ENCODE data around the gene NLN. TPM values are rescaled to one million over a fixed set of nuclear protein-coding genes. Genes with fewer than 3 reads are reported as not detected.
"Not testable (repeated sequence)": the region's sequence is repeated elsewhere in the genome, so short reads cannot be mapped to it uniquely, and the experiment has no call there.

NLN gene
- total RNA-seq, 1 donor: 3.3 TPM

- no peaks in the 10 kb centered on the region for H3K9me3 ChIP-seq (ENCODE audit: low read depth, low read length)
- no peaks in the 10 kb centered on the region for H3K27me3 ChIP-seq (ENCODE audit: insufficient read depth, low read length)
- H3K4me3 ChIP-seq (ENCODE audit: low read length): no peak overlapping the region
- no peaks in the 10 kb centered on the region for H3K4me1 ChIP-seq (ENCODE audit: insufficient read depth, low read length)
These were observed 145.7 kb downstream of the NLN start for GRCh38 chr5:65867542-65868195.

GRCh38 chr5:65868509-65868908 is 146.5 kb downstream of the NLN start:
- no peaks in the 10 kb centered on the region for H3K27me3 ChIP-seq (ENCODE audit: insufficient read depth, low read length)
- no peaks in the 10 kb centered on the region for H3K9me3 ChIP-seq (ENCODE audit: low read depth, low read length)
- H3K4me1 ChIP-seq (ENCODE audit: insufficient read depth, low read length): no peaks in the 10 kb centered on the region
- H3K4me3 ChIP-seq (ENCODE audit: low read length): no peak overlapping the region

GRCh38 chr5:65871182-65871581 is 149.2 kb downstream of the NLN start:
- Histone ChIP-seq H3K4me1 (ENCODE audit: insufficient read depth, low read length) (no peaks in the 10 kb centered on the region), H3K4me3 (ENCODE audit: low read length) (no peak overlapping the region), H3K27me3 (ENCODE audit: insufficient read depth, low read length) (no peaks in the 10 kb centered on the region), H3K9me3 (ENCODE audit: low read depth, low read length) (no peaks in the 10 kb centered on the region)

- not testable (repeated sequence) for H3K27me3 ChIP-seq (ENCODE audit: insufficient read depth, low read length); H3K9me3 ChIP-seq (ENCODE audit: low read depth, low read length); H3K4me1 ChIP-seq (ENCODE audit: insufficient read depth, low read length); H3K4me3 ChIP-seq (ENCODE audit: low read length)
These were observed 149.8 kb downstream of the NLN start for GRCh38 chr5:65871776-65872175.

- Histone ChIP-seq H3K27me3 (ENCODE audit: insufficient read depth, low read length) (no peaks in the 10 kb centered on the region), H3K4me3 (ENCODE audit: low read length) (no peak overlapping the region)
These were observed 151.3 kb downstream of the NLN start for GRCh38 chr5:65873181-65873750.

GRCh38 chr5:65874241-65874640 is 152.2 kb downstream of the NLN start:
- Histone ChIP-seq H3K4me1 (ENCODE audit: insufficient read depth, low read length) (no peaks in the 10 kb centered on the region), H3K9me3 (ENCODE audit: low read depth, low read length) (no peaks in the 10 kb centered on the region)

More at GRCh38 chr5:65873181-65873750, 151.3 kb downstream of the NLN start:
- H3K9me3 ChIP-seq (ENCODE audit: low read depth, low read length): no peaks in the 10 kb centered on the region
- H3K4me1 ChIP-seq (ENCODE audit: insufficient read depth, low read length): no peaks in the 10 kb centered on the region

GRCh38 chr5:65876496-65876895 is 154.5 kb downstream of the NLN start:
- H3K9me3 ChIP-seq (ENCODE audit: low read depth, low read length): no peaks in the 10 kb centered on the region
- no peaks in the 10 kb centered on the region for H3K4me1 ChIP-seq (ENCODE audit: insufficient read depth, low read length)
- no peak overlapping the region for H3K4me3 ChIP-seq (ENCODE audit: low read length)
- no peaks in the 10 kb centered on the region for H3K27me3 ChIP-seq (ENCODE audit: insufficient read depth, low read length)

More at GRCh38 chr5:65874241-65874640, 152.2 kb downstream of the NLN start:
- Histone ChIP-seq H3K4me3 (ENCODE audit: low read length) (no peak overlapping the region), H3K27me3 (ENCODE audit: insufficient read depth, low read length) (no peaks in the 10 kb centered on the region)

- Histone ChIP-seq H3K4me3 (ENCODE audit: low read length) (no peak overlapping the region), H3K4me1 (ENCODE audit: insufficient read depth, low read length) (no peaks in the 10 kb centered on the region), H3K9me3 (ENCODE audit: low read depth, low read length) (no peaks in the 10 kb centered on the region), H3K27me3 (ENCODE audit: insufficient read depth, low read length) (no peaks in the 10 kb centered on the region)
These were observed 155.0 kb downstream of the NLN start for GRCh38 chr5:65876970-65877369.

Other genes with a start within 250 kb of the NLN start
- 4.9 TPM for gene ADAMTS6, start 240.3 kb upstream of the NLN start, total RNA-seq
- 7.9 TPM for gene CENPK, start 159.0 kb upstream of the NLN start, total RNA-seq
- 184 TPM for gene PPWD1, start 158.9 kb upstream of the NLN start, total RNA-seq
- gene TRIM23, start 97.9 kb upstream of the NLN start, total RNA-seq: 57.2 TPM
- gene SHLD3, start 97.2 kb upstream of the NLN start, total RNA-seq: 35.8 TPM
- gene TRAPPC13, start 97.2 kb upstream of the NLN start, total RNA-seq: 20.8 TPM
- 68.0 TPM for gene SGTB, start 96 bp upstream of the NLN start, total RNA-seq
- gene ERBIN, start 204.4 kb downstream of the NLN start, total RNA-seq: 146 TPM